Measurements from ENCODE around the gene RNF152. TPM values are rescaled to one million over a fixed set of nuclear protein-coding genes. Genes with fewer than 3 reads are reported as not detected.

RNF152 gene
- total RNA-seq, 1 experiment from 2014 or later = 3.6 TPM

DNA sequence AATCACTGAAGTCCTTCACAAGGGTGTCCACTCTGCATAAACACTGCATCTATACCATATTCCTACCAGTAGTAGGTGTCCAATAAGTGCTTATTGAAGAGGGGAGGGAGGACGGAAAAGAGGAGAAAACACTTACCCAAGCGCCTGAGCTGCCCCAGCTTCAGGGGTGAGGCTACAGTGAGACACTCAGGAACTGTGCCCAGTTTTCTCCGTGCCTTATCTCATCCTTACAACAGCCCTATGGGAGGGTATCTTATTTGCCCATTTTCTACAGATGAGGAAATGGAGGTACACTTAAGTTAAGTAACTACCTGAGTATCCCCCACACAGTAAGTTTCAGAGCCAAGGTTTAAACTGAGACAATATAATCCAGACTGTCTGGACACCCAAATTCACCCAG lies 41.5 kb downstream of the RNF152 start:
- ChIA-PET POLR2A (ENCODE audit: low non-redundant PET) (no interaction called here), CTCF (no interaction called here)
- intact Hi-C loops (cut with micrococcal nuclease; ENCODE audit: unreplicated experiment) = no loop called here
- Histone ChIP-seq H3K4me1 (ENCODE audit: insufficient read depth, low read length, poor library complexity, severe bottlenecking) (no peaks in the 10 kb centered on the region), H3K27ac (ENCODE audit: low read depth, low read length, poor library complexity, severe bottlenecking) (no peak overlapping the region), H3K9me3 (ENCODE audit: low read depth, low read length, poor library complexity, severe bottlenecking) (no peaks in the 10 kb centered on the region), H3K36me3 (ENCODE audit: insufficient read depth, low read length, poor library complexity, severe bottlenecking) (no peaks in the 10 kb centered on the region), H3K27me3 (replicated peaks; ENCODE audit: insufficient read depth, low read depth, low read length, poor library complexity) (no peaks in the 10 kb centered on the region), H3K4me3 (ENCODE audit: low read depth, low read length, poor library complexity, severe bottlenecking) (no peak overlapping the region)
- no TSS peak for BruUV-seq (replicated peaks)
- no peak for DNase-seq (ENCODE audit: low spot score)
- TF ChIP-seq, protein P1, sequence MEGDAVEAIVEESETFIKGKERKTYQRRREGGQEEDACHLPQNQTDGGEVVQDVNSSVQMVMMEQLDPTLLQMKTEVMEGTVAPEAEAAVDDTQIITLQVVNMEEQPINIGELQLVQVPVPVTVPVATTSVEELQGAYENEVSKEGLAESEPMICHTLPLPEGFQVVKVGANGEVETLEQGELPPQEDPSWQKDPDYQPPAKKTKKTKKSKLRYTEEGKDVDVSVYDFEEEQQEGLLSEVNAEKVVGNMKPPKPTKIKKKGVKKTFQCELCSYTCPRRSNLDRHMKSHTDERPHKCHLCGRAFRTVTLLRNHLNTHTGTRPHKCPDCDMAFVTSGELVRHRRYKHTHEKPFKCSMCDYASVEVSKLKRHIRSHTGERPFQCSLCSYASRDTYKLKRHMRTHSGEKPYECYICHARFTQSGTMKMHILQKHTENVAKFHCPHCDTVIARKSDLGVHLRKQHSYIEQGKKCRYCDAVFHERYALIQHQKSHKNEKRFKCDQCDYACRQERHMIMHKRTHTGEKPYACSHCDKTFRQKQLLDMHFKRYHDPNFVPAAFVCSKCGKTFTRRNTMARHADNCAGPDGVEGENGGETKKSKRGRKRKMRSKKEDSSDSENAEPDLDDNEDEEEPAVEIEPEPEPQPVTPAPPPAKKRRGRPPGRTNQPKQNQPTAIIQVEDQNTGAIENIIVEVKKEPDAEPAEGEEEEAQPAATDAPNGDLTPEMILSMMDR (conservative IDR thresholded peaks at IDR 0.05; ENCODE audit: low read depth, low read length) = no peak
- TF ChIP-seq EZH2 (IDR thresholded peaks at IDR 0.05; ENCODE audit: borderline replicate concordance, low read depth, low read length, poor library complexity, severe bottlenecking) = no peak

DNA sequence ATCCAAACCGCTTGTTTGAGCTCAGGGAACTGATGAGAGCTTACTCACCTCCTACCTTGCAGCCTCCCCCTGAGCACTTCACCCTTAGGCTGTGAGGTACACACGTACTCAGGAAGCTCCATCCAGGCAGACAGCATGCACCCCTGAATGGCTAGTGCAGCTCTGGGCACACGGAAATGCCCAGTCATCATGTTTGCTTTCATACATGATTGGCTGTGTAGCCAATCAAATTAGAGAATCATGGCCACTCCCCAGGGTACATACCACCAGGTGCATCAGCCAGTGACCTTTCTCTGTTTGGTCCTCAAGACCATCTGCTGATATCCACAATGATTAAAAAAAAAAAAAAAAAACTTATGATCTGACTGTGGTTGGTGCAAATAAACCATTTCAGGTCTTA lies 42.1 kb downstream of the RNF152 start:
- ChIA-PET POLR2A (ENCODE audit: low non-redundant PET) (no interaction called here), CTCF (no interaction called here)
- H3K27ac ChIP-seq (ENCODE audit: low read depth, low read length, poor library complexity, severe bottlenecking) = no peak overlapping the region
- no peaks in the 10 kb centered on the region for H3K9me3 ChIP-seq (ENCODE audit: low read depth, low read length, poor library complexity, severe bottlenecking)
- no TSS peak for BruUV-seq (replicated peaks)
- H3K27me3 ChIP-seq (replicated peaks; ENCODE audit: insufficient read depth, low read depth, low read length, poor library complexity) = no peaks in the 10 kb centered on the region
- DNase-seq (ENCODE audit: low spot score) = no peak
- intact Hi-C loops (cut with micrococcal nuclease; ENCODE audit: unreplicated experiment) = no loop called here
- TF ChIP-seq EZH2 (IDR thresholded peaks at IDR 0.05; ENCODE audit: borderline replicate concordance, low read depth, low read length, poor library complexity, severe bottlenecking) = no peak
- TF ChIP-seq, protein P1 (conservative IDR thresholded peaks at IDR 0.05; ENCODE audit: low read depth, low read length) = no peak
- H3K4me1 ChIP-seq (ENCODE audit: insufficient read depth, low read length, poor library complexity, severe bottlenecking) = no peaks in the 10 kb centered on the region
- no peak overlapping the region for H3K4me3 ChIP-seq (ENCODE audit: low read depth, low read length, poor library complexity, severe bottlenecking)
- no peaks in the 10 kb centered on the region for H3K36me3 ChIP-seq (ENCODE audit: insufficient read depth, low read length, poor library complexity, severe bottlenecking)

DNA sequence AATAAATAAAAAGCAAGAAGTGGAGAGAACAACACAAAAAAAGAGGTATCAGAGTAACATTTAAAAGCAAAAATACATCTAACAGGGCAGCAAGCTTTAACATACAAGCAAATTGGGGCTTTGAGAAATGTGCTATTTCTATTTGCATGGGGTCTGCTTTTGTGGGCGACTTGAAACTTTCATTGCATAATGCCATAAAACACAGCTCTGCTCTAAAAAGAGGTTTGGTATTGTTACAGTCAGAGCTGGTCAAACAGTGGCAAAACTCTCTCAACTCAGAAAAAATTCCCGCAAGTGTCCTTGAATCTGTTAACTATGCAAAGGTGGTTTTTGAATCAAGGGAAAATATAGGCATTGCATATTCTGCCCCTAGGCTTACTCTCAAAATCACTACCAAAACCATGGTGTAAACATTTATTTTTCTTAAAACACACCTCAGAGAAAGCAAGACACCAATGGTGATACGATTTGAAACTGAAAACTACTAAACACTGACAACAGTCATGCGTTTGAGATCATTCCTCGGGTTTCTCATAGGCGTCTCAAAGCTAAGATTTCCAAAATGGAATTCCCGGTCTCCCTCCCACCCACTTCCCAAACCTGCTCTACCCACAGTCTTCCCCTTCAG lies 45.5 kb downstream of the RNF152 start:
- no peak for DNase-seq (ENCODE audit: low spot score)
- POLR2A ChIA-PET (ENCODE audit: low non-redundant PET) = no interaction called here
- peaks cover 2% of the 10 kb centered on the region for H3K4me1 ChIP-seq (ENCODE audit: insufficient read depth, low read length, poor library complexity, severe bottlenecking)
- H3K36me3 ChIP-seq (ENCODE audit: insufficient read depth, low read length, poor library complexity, severe bottlenecking) = no peaks in the 10 kb centered on the region
- TF ChIP-seq, protein P1 (conservative IDR thresholded peaks at IDR 0.05; ENCODE audit: low read depth, low read length) = no peak
- TF ChIP-seq EZH2 (IDR thresholded peaks at IDR 0.05; ENCODE audit: borderline replicate concordance, low read depth, low read length, poor library complexity, severe bottlenecking) = no peak
- intact Hi-C loops (cut with micrococcal nuclease; ENCODE audit: unreplicated experiment) = no loop called here
- H3K9me3 ChIP-seq (ENCODE audit: low read depth, low read length, poor library complexity, severe bottlenecking) = no peaks in the 10 kb centered on the region
- no peak overlapping the region for H3K4me3 ChIP-seq (ENCODE audit: low read depth, low read length, poor library complexity, severe bottlenecking)
- no peak overlapping the region for H3K27ac ChIP-seq (ENCODE audit: low read depth, low read length, poor library complexity, severe bottlenecking)
- H3K27me3 ChIP-seq (replicated peaks; ENCODE audit: insufficient read depth, low read depth, low read length, poor library complexity) = no peaks in the 10 kb centered on the region
- BruUV-seq (replicated peaks) = no TSS peak
- CTCF ChIA-PET = no interaction called here
